T1000 (cell line): ENCODE data around the gene PPDPF.

Experiments
- DNase-seq: peaks from one replicate; lab custom pipeline; 2025; ENCODE audit warnings: mixed read lengths; lab: John Stamatoyannopoulos, UW

PPDPF gene

DNA sequence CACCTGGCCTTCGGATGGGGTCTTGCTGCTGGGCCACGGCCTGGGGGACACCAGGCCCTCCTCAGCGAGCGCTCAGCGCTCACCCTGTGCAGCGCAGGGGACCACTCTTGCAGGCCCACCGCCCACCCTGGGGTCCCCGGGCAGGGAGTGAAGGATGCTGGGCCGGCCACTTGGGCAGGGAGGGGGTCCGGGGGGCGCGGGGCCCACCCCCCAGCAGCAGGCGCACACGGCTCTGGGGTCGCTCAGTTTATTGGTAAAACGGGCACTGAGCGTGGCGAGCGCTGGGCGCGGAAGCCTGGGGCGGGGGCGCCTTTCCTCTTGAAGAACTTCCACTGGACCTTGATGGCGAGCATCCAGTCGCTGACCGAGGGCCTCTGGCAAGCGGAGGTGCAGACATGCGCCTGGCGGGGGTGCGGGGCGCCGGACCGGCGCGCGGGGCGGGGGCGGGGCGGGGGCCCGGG lies 32.8 kb upstream of the PPDPF start:
- DNase-seq: no peak

DNA sequence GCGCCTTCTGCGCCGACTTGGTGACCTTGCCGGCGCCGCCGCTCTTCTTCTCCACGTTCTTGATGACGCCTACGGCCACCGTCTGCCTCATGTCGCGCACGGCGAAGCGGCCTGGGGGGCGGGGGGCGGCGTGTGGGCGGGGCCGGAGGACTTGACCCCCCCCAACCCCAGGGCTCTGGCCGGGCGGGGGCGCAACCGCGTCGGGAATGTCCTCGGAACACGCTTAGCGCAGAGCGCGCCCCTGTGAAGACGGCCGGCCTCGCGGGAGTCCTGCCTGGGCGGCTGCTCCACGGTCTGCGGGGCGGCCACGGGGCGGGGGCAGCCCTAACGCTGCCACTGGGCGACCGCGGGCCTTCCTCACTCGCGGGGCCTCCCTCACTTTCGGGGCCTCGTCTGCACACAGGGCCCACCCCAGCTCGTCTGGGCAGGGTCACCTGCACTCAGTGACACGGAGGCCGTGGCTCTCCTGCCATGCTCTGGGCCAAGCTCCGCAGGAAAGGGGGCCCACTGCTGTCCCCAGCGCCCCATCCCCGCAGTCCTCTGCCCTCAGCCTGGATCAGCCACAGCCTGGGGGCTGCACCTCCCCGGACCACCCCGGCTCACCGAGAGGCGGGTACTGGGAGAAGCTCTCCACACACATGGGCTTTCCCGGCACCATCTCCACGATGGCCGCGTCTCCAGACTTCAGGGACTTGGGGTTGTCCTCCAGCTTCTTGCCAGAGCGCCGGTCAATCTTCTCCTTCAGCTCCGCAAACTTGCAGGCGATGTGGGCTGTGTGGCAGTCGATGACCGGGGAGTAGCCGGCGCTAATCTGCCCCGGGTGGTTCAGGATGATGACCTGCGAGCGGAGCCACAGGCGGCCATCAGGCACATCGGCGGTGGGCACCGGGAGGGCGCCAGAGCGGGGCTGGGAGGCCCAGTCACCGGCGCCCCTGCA lies 32.0 kb upstream of the PPDPF start:
- DNase-seq: no peak

DNA sequence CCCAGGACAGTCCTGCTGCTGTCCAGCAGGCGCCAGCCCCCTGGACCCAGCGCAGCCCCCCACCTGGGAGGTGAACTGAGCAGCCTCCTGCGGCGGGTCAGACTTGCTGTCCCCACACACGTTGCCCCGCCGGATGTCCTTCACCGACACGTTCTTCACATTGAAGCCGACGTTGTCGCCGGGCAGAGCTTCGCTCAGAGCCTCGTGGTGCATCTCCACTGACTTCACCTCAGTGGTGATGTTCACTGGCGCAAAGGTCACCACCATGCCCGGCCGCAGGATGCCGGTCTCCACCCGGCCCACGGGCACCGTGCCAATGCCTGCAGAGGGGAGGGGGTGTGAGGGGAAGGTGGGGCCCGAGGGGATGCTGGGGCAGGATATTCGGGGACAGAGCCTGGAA lies 30.1 kb upstream of the PPDPF start:
- DNase-seq: no peak

DNA sequence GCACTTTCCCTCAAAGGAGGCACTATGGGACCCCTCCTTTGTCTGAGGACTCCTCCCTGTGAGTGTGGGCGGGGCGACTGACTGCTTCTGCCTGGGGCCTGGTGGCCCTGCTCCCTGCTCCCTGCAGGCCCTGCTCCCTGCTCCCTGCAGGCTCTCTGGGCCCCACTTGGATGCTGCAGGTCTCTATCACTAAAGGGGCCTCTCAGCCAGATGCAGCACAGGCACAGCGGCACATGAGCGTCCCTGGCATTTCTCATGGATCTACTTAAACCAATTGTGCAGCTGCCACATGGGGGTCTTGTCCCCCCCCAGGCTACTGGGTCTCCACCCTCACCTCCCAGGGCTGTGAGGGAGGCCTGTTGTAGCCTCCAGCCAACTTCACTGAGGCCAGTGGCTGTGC lies 29.5 kb upstream of the PPDPF start:
- no peak for DNase-seq

DNA sequence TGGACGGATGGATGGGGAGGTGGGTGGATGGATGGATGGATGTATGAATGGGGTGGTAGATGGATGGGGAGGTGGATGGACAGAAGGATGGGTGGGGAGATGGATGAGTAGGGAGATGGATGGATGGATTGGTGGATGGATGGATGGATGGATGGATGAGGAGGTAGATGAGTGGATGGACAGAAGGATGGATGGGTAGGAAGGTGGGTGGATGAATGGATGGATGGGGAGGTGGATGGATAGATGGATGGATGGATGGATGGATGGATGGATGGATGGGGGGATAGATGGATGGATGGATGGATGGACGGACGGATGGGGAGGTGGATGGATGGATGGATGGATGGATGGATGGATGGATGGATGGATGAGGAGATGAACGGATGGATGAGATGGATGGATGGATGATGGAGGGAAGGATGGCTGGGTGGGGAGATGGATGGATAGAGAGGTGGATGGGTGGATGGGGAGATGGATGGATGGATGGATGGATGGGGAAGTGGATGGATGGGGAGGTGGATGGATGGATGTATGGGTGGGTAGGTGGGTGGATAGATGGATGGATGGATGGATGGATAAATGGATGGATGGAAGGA lies 28.8 kb upstream of the PPDPF start:
- no peak for DNase-seq

DNA sequence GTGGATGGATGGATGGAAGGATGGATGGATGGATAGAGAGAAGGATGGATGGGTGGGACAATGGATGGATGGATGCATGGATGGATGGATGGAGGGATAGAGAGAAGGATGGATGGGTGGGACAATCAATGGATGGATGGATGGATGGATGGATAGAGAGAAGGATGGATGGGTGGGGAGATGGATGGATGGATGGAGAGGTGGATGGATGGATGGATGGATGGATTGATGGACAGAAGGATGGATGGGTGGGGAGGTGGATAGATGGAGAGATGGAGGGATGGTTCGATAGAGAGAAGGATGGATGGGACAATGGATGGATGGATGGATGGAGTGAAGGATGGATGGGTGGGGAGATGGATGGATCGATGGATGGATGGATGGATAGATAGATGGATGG lies 28.0 kb upstream of the PPDPF start:
- DNase-seq: no peak

DNA sequence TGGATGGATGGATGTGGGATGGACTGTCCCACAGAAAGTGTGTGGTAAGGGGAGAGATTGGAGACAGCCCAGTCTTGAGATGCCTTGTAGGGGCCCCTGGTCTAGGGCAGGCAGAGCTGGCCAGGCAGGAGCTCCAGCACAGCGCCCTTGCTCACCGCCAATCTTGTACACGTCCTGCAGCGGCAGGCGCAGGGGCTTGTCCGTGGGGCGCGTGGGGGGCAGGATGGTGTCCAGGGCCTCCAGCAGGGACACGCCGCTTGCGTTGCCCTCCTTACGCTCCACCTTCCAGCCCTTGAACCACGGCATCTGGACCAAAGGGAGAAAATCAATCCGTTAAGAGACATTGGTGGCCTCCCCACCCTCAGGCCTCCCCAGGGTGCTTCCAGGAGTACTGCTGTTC lies 27.6 kb upstream of the PPDPF start:
- DNase-seq: no peak

DNA sequence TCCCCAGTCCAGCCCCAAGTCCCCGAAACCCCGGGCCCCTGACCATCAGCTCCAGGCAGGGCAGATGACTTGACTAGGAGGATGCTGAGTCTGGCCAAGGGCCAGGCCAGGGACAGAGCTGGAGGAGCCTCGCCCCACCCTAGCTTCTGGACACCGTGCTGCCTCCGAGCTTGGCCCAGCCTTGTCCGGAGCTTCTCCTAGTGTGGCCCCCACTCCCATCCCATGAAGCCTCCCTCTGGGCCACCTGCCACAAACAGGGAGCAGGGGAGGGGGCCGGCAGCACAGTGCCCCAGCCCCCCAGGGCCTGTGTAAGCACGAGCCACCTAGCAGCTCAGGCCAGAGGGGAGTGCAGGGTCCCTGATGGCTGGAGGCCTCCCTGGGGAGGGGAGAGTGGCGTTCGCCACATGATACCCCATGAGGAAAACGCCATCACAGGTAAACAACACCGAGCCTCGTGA lies 27.0 kb upstream of the PPDPF start:
- DNase-seq: no peak

DNA sequence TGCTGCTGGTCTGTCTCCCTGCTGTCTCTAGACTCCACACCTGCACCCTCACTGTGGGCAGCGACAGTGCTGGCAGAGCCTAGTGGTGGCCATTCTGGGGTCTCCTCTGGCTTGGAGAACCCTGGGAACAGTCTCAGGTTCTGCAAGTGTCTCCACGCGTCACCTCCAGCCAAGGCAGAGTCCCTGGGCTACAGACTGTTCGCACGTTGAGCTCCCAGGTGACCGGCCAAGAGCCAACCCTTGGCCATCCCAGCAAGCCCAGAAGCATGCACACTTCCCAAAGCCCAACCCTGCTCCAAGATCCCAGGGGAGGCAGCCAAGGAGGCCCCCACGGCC lies 26.5 kb upstream of the PPDPF start:
- no peak for DNase-seq

DNA sequence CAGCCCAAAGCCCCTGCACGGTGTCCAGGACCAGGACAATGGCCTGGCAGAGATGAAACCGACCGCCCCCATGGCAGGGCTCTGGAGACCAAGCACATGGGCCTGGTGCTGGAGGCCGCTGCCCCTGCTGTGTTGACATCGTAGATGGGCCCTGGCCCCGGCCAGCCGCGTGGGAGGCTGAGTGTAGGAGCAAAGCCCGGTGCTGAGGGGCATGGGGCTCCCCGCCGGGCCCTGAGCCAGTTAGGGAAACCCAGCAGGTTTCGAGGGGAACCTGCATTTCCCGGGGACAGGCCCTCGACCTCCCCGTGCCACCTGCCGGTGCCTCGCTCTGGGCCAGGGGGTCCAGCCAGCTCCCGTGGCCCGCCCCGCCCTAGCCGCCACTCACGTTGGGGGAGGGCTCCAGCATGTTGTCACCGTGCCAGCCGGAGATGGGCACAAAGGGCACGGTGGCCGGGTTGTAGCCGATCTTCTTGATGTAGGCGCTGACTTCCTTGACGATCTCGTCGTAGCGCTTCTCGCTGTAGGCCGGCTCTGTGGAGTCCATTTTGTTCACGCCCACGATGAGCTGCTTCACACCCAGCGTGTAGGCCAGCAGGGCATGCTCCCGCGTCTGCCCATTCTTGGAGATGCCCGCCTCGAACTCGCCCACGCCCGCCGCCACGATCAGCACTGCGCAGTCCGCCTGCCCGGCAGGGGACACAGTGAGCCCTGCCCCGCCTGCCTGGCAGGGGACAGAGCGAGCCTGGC lies 26.0 kb upstream of the PPDPF start:
- DNase-seq: no peak

DNA sequence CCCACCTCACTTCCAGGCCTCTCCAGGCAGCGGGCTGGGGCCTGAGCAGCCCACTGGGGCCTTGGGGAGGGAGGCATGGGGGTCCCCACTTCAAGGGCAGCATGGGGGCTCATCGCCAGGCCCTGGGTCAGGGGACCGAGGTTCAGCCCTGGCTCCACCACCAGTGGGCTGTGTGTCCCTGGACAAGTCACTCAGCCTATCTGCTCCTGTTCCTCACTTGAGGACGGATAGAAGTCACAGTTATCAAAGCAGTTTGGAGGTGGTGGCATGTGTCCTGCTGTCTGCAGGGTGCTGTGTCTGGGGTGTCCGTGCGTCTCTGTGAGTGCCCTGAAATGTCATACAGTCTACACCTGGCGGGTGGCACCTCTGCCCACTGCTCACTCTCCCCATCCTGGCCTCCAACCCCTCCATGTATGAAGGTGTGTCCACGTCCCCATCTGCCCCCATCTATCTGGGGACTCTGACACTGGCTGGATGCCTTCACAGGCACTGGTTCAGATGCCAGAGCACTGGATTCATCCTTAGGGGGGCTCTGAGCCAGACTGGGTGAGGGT lies 25.3 kb upstream of the PPDPF start:
- DNase-seq: no peak

DNA sequence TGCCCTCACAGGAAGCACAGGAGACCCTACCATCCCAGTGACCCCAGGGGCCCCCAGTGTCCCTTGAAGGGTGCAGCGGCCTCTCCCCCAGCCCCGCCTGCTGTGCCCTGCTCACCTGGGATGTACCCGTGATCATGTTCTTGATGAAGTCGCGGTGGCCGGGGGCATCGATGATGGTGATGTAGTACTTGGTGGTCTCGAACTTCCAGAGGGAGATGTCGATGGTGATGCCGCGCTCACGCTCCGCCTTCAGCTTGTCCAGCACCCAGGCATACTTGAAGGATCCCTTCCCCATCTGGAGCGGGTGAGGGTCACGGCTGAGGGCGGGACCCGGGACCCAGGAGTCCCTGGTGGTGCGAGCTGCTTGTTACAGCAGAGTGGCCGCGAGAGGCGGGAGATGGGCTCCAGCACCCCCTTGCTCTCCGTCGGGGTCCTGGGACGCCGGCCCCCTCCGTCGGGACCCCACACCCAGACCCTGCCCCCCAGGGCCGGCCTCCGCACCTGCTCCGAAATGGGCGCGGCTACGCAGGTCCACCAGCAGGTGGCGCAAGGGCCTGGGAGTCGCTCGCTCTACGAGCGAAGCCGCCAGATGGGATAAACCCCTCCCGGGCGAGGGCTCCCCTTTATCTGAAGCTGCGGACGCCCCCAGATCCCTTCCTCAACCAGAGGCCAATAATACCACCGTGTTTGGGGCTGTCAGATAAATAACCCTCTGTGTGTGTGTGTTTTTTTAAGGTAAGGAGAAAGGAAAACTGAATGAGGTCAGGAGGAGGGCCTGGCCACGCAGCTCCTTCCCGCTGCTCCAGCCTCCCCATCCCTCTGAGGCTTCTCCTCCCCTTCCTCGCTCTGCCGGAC lies 24.6 kb upstream of the PPDPF start:
- no peak for DNase-seq

DNA sequence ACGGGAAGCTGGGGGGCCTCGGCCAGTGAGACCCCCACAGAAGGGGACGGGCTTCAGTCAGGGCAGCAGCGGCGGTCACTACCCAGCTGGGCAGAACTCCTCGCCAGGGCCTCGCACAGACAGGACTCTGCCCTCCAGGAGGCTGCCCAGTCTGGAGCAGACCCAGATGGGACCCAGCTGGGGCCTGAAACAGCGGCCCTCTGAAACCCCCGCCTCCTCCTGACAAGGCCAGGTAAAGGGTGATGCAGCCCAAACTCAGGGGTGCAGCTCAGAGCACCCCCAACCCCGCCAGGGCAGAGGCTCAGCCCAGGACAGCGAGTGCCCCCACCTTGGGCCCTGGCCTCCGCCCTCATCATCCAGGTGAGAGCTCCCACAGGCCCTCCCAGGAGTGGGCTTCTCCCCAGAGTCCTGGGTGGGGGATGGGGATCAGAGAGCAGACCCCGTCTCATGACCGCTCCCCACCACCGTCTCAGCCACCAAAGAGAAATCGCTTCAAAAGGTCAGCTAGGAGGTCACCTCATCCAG lies 23.9 kb upstream of the PPDPF start:
- no peak for DNase-seq

DNA sequence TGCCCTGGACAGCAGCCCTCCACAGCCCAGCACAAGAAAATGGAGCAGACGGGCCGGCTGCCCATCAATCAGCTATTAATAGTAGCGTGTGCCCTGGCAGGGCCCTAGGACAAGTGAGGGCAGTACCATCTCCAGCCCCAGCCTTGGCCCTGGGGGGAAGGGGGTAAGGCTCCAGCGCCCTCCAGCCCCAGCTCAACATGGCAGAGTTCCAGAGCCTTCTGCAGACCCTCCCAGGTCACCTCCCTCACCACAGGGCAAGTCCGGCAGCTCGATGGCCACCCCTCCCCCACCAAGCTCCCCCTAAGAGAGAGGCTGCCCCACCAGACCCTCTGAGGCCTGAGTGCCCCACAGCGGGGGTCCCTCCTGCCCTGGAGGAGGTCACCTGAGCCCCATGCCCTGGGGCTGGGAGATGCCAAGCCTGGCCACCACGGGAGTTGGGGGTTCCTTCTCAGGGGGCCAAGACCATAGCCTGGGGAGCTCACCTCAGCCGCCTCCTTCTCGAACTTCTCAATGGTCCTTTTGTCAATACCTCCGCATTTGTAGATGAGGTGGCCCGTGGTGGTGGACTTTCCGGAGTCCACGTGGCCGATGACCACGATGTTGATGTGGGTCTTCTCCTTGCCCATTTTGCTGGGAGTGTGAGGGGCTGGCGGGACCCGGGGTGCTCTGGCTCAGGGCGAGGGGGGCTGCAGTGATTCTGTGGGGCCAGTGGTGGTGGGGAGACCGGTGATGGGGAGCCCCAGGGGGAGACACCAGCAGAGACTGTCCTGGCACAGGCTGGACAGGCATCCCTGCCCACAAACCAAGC lies 23.2 kb upstream of the PPDPF start:
- no peak for DNase-seq

DNA sequence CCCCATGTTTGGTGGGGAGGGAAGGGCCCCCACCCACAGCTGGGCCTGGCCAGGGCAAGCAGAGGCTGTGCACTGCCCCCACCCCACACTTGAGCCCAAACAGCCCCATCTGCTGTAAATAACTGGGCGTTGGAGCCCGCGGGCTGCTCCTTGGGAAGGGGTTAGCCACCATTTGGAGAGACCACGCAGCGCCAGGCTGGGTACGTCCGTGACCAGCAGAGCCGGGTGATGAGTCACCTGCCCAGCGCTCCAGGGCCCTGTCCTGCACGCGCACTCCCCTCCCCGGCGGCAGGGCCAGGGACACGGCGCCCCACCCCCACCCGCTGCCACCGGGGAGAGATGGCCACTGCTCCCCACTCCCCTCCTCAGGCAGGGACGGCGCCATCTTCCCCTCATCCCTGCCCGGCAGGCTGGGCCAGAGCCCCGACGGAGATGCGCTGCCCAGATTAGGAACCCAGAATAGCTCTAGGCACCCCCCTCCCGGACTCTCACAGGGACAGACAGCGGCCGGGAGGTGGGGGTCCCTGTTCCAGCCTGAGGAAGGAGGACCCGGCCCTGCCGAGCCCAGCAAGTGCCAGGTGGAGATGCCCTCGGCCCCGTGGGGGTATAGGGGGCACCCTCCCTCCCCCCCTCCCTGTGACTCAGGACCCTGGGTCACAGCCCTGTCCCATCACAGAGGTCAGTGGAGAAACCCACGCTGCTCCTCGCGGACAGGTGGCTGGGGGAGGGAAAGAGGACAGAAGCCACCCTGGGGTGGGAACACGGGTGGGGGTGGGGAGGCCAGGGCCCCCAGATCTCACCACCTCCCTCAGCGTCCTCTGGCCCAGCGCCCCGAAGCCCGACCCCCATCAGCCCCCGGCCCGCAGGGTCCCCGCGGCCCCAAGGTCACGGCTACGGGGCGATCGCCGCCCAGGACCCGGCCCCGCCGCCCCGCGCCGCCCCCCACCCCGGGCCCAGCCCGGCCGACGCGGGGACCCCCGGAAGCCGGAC lies 22.3 kb upstream of the PPDPF start:
- no peak for DNase-seq

DNA sequence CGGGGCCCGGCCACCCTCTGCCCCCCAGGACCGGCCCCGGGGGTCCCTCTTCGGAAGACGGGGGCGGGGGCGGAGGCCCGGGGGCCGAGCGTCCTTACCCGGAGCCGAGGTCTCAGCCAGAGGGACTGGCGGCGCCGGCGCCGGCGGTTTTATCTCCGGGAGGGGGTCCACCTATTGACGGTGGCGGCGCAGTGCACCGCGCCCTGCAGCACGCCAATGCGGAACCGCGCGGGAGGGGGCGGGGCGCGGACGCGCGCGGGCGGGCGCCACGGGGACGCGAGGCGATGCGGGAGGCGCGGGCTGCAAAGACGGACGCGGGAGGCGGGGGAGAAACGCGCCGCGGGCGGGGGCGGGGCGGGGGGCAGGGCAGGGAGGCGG lies 21.6 kb upstream of the PPDPF start, which contains the start of gene EEF1A2:
EEF1A2 (minus strand) TSS at position 124 of the 378 bp plus-strand sequence. CDS start 1,320 bp downstream, outside the sequence.
- no peak for DNase-seq

DNA sequence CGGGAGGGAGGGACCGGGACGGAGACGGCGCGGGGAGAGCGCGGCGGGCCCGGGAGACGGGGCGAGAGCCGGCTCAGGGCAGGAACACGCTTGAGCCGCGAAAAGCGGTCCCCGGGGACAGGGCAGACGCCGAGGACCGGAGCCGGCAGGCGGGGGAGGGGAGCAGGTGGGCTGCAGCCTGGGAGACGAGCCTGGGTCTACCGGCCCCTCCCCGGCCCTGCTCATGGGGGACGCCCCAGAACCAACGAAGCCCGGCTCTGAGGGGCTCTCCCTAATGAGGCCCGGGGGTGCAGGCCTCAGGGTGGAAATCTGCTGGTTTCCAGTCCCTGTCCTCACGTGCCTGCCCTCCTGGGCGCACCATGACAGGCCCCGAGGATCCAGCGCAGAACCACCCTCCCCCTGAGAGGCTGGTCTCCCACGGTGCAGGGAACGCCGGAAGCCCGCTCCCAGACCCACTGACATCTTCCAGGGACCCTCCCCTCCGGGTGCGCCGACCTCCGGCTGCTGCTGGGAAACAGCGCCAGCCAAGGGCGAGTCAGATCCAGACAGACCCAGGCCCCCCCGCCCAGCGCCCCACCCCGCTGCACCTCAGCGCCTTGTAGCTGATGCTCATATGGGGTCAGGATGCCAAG lies 21.1 kb upstream of the PPDPF start:
- DNase-seq: no peak

DNA sequence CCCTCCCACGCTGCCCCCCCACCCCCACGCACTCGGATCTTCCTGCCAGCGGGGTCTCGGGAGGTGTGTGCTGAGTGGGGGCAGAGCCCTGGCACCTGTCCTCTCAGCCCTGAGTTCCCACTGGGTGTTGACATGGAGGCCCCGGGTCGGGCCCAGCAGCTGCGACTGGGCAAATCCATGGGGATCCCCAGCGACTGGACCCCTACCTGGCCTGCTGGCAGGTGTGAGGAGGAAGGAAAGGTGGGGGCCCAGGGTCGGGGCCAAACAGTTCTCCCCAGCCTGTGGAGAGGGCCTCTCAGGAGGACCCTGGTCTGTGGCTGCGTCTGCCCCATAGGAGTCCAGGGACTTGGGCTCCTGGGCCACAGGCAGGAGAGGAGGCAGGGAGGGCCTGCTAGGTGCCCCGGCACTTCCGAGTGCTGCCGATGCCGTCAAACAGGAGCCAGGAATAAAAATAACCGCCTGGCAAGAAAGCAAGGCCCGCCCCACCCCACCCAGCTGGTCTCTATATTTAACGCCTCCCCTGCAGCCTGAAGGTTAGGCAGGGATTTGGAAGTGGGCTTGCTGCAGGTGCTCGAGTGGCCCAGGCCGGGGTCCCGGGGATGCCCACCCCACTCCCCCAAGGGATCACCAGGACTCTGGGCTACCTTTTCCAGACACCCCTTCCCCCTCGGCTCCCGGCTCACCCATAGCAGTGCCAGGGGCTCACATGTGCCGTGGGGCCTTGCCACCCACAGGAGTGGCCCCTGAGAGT lies 20.2 kb upstream of the PPDPF start:
- DNase-seq: no peak
